Astrocyte (in vitro differentiated cells and primary cell): ENCODE measurements around the gene CLMP.

Source experiments
- EZH2 ChIP-seq: IDR thresholded peaks from 2 replicates; pipeline ENCODE4 v1.6.1; 2012; ENCODE audit warnings: mild to moderate bottlenecking, low read length, inconsistent platforms; ENCODE audit not compliant: insufficient read depth
- TF ChIP-seq, protein P1 (sequence below): IDR thresholded peaks from 2 replicates; pipeline ENCODE4 v1.5.1; 2011; ENCODE audit warnings: low read depth, mild to moderate bottlenecking, inconsistent platforms, low read length, moderate library complexity; ENCODE audit not compliant: insufficient read depth

DNA sequence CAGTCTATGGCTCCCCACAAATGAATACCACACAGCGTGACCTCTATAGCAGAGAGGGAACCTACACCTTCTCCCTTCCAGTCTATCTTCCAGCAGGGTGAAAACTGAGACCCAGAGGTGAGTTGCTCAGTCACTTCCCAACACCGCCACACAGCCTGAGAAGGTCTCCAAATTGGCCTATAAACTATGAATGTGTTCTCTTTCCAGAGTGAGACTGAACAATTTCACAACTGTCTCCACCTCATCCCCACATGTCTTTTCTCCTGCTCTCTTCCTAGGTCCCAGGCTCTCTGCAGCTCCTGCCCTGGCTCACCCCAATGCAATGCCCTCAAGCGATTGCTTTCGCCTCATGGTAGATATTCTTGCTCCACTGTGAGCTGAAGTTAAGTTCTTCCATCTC, 14.0 kb downstream of the CLMP start:
- TF ChIP-seq, protein P1, sequence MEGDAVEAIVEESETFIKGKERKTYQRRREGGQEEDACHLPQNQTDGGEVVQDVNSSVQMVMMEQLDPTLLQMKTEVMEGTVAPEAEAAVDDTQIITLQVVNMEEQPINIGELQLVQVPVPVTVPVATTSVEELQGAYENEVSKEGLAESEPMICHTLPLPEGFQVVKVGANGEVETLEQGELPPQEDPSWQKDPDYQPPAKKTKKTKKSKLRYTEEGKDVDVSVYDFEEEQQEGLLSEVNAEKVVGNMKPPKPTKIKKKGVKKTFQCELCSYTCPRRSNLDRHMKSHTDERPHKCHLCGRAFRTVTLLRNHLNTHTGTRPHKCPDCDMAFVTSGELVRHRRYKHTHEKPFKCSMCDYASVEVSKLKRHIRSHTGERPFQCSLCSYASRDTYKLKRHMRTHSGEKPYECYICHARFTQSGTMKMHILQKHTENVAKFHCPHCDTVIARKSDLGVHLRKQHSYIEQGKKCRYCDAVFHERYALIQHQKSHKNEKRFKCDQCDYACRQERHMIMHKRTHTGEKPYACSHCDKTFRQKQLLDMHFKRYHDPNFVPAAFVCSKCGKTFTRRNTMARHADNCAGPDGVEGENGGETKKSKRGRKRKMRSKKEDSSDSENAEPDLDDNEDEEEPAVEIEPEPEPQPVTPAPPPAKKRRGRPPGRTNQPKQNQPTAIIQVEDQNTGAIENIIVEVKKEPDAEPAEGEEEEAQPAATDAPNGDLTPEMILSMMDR = no peak
- no peak for TF ChIP-seq EZH2
